COLO668 (cell line): ENCODE measurements around the gene PODN.

Experiments used
- DNase-seq: peaks from one replicate; lab custom pipeline; 2025; ENCODE audit not compliant: unreplicated experiment; lab: John Stamatoyannopoulos, UW

The PODN gene

DNA sequence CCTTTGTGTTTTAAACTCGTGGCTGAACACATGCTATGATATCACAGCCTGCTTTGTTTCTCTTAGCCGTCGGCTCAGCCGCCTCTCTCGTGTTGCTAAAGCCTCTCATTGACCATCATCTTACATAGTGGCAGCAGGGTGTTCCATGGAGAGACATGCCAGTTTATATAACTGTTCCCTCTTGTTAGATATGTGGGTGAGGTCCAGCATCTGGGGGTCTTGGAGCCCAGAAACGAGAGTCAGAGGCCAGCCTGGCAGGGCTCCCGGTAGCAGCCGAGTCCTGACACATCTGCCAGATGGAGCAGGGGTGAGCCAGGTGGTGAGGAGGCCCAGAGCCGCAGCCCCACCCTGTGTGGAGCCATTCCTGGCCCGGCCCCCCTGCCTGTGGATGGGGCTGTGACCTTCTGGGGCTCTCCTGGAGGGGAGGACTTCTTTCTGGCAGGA, 11.9 kb downstream of the PODN start:
- DNase-seq, result no peak

DNA sequence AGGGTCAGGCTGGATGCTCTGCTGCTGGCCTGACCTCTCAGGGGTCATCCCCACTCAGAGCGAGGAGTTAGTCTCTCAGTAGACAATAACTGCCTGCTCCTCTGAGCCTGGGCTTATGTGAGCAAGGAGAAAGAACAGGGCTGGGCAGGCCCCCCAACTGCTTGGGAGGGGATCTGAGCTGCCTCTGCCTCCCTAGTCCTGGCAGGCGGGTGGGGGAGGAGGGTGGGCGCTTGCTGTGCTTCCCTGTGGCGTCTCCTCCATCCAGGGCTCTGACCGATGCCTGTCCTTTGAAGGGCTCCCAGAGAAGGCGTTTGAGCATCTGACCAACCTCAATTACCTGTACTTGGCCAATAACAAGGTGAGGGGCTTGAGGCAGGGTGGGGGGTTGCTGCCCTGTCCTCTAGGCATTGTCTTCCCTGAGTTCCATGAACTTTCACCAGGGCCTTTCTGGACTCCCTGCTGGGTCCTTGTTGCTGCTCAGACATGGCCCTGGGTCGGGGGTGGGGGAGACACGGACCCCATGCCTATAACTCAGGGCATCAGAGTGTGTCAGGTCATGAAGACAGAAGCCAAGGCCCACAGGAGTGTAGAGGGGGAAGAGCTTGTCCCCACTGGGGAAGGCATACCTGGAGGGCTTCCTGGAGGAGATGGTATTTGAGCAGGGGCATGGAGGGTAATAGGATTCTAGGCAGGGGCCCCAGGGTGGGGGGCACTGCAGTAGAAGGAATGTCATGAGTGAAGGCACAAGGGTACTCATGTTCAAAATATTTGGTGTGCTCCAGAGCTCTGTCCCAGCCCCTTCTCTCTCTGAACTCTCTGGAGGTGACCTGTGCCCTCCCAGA, 12.5 kb downstream of the PODN start:
- DNase-seq, result no peak

DNA sequence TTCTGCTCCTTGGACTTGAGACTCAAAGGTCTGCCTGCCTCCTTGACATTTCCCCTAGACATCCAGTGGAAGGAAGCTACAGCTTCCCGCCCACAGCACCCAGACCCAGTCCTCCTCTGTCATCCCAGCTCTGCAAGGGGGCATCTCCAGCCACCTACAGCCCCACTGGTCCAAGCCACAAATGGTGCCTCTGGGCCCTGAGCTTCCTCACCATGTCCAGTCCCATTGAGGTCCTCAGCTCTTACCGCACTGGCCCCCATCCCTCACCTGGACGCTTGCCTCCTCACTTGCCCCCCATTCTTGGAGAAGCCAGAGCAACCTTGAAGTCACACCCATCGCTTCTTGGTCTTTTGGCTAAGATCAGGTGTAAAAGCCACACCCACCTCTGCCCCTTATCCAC, 13.2 kb downstream of the PODN start:
- no peak for DNase-seq

DNA sequence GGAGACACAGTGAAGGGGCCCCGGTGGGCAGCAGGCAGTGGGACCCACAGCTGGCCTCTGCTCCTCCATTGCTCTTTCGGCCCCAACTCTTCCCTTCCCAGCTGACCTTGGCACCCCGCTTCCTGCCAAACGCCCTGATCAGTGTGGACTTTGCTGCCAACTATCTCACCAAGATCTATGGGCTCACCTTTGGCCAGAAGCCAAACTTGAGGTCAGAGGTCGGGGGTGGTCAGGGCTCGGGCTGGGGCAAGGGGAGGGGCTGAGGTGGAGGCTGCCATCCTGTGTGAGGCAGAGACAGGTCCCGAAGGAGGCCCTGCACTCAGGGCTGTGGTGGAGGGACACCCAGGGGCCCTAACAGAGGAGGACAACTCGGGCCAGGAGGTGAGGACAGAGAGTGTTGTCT, 13.7 kb downstream of the PODN start:
- DNase-seq, result no peak

DNA sequence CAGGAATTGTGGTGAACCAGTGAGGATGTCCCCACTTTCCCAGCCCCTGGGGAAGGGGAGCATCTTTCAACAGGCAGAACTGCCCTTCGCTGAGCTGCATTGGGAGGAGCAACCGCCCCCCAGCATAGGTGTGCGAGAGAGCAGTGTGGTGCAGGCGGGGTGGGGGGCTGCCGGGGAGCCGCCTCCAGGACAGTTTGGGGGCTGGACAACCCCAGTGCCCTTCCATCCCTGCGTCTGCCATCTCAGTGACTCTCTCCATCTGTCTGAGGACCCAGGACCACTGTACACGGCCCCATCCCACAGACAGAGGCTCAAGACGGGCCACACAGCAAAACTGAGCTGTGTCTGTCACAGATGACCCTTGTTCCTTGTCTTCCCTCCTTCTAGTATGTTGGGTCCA, 14.2 kb downstream of the PODN start:
- no peak for DNase-seq

DNA sequence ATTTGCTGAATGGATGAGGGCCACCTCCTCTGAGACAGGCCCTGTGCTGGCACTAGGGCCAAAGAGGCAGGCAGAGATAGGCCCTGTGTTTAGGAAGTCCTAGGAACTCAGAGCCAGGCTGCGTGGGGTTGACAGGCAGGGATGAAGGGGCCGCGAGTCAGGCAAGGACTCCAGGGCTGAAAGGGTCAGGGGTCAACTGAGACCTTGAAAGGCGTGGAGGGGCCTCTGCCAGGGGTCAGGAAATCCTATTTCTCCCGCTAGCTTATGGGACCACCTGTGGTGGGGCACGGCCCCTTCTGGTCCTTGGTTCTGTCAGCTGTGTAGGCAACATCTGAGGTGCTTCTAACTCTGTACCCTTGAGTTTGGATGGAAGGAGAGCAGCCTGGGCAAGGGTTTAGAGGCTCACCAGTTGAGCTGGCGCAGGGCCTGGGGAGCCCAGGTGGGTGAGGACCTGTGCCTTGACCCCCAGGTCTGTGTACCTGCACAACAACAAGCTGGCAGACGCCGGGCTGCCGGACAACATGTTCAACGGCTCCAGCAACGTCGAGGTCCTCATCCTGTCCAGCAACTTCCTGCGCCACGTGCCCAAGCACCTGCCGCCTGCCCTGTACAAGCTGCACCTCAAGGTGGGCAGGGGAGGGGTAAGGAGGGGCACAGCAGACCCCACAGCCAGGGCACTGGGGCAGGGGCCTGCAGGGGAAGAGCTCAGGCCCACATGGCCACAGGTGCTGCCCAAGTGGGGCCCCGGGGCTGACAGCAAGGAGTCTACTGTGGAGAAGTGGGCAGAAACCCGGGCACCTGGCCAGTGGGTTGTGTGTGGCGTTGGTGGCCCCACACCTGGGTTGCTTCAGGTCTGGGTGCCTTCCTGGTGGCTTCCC, 14.9 kb downstream of the PODN start:
- DNase-seq, result no peak

DNA sequence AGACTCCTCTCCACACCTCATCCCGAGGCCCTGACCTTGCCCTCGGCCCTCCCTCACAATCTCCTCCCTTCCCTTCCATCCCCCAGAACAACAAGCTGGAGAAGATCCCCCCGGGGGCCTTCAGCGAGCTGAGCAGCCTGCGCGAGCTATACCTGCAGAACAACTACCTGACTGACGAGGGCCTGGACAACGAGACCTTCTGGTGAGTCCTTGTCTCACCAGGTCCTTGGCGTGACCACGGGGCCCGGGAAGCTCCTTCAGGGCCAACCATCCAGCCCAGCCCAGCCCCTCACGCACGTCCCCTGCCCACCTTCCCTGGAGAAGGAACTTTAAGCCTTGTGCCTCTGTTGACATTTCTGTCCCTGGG, 15.6 kb downstream of the PODN start:
- no peak for DNase-seq

DNA sequence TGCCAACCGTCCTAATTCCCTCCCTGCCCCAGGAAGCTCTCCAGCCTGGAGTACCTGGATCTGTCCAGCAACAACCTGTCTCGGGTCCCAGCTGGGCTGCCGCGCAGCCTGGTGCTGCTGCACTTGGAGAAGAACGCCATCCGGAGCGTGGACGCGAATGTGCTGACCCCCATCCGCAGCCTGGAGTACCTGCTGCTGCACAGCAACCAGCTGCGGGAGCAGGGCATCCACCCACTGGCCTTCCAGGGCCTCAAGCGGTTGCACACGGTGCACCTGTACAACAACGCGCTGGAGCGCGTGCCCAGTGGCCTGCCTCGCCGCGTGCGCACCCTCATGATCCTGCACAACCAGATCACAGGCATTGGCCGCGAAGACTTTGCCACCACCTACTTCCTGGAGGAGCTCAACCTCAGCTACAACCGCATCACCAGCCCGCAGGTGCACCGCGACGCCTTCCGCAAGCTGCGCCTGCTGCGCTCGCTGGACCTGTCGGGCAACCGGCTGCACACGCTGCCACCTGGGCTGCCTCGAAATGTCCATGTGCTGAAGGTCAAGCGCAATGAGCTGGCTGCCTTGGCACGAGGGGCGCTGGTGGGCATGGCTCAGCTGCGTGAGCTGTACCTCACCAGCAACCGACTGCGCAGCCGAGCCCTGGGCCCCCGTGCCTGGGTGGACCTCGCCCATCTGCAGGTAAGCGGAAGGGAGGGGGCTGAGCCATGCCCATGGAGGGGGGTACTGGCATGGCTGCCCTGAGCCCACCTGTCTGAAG, 16.5 kb downstream of the PODN start:
- DNase-seq, result no peak

DNA sequence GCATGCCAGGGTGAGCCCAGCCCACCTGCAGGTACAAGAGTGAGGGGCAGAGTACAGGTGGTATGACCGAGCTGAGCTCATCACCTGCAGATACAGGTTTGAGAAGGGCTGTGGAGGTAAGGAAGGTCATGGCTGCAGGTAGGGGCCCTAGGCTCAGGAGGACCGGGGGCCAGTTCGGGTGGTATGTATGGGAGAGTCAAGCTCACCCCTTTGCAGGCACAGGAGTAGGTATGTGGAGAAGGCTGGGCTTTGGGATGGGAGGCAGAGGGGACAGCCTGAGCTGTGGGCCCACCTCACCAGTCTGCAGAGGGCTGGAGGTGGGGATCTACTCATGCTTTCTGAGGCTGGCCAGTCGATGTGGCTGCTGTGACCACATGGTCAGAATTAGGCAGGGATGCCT, 17.2 kb downstream of the PODN start:
- no peak for DNase-seq

DNA sequence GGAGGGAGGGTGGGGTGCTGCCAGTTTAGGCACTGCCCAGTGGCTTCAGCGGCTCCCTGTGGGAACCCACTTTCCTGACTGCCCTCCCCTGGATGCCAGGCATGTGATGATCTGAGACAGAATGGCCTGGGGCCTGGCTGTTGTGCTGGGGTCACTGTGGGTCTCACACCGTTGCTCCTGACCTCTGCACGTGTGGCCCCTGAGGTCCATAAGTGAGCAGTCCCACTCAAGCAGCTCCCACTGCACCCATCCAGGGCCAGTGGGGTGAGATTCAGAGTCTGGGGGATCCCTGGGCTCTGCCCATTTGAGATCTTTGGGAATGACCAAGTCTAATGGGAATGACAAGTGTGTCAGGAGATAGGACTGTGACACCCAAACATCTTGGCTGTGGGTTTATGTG, 18.0 kb downstream of the PODN start:
- DNase-seq, result no peak

DNA sequence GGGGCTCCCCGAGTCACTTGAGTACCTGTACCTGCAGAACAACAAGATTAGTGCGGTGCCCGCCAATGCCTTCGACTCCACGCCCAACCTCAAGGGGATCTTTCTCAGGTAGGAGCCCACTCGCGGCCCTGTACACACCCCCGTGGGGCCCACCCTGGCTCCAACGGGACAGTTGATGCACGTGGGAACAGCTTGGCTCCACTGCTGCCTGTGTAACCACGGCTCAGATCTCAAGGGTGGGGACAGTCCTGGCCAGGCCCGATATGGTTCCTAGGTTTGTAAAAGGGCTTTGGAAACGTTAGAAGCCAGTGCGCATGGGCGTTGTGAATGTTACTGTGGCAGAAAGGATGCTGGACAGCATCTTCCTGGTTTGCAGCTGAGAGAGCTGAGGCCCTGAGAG, 18.8 kb downstream of the PODN start:
- no peak for DNase-seq

DNA sequence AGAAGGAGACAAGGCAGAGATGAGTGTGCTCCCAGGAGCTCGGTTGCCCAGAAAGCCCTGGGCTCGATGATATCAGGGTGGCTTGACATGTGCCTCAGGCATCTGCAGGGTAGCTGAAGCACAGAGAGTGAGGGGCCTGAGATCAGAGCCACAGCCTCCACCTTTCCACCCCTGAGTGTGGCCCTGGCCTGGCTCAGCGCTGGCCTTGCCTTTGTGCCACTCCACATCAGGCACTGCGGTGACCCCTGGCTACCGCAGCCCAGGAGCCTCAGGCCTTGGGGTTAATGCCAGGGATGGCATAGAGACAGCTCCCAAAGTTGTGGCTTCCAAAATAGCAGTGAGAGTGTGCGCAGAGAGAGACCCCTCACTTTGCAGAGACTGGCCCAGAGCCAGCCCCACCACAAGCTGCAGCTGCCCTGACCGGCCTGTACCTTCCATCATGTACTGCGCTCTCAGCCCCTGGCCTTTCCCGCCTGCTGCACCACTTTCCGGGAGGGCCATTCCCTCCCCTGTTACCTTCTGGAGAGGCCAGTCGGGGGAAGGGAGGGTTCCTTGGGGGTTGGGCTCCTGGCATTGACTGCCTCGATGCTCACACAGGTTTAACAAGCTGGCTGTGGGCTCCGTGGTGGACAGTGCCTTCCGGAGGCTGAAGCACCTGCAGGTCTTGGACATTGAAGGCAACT, 19.5 kb downstream of the PODN start:
- no peak for DNase-seq

DNA sequence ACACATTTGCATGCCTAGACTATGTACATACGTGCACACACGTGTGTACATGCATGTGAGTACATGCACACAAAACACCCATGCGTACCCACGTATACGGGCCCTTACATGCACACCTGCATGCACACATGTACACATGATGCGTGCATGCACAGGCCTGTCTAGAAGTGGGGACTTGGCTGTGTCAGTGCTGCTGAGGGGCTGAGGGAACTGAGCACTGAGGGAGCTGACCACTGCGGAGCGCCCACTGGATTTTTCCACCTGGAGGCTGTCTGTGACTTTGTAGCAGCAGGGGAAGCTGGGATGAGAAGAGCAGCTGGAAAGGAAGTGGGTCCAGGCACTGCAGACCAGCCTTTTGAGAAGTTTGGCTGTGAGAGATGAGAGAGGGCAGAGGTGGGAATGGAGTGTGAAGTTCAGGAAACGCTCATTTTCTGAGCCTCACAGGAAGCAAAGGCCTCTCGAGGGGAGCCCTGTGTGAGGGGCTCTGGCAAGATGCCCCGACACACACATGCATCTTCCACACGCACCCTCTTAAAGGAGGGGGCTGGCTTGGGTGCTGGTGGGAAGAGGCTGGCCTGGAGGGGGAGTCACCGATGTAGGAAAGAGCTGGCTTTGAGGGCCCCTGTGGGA, 20.9 kb downstream of the PODN start:
- DNase-seq, result no peak

DNA sequence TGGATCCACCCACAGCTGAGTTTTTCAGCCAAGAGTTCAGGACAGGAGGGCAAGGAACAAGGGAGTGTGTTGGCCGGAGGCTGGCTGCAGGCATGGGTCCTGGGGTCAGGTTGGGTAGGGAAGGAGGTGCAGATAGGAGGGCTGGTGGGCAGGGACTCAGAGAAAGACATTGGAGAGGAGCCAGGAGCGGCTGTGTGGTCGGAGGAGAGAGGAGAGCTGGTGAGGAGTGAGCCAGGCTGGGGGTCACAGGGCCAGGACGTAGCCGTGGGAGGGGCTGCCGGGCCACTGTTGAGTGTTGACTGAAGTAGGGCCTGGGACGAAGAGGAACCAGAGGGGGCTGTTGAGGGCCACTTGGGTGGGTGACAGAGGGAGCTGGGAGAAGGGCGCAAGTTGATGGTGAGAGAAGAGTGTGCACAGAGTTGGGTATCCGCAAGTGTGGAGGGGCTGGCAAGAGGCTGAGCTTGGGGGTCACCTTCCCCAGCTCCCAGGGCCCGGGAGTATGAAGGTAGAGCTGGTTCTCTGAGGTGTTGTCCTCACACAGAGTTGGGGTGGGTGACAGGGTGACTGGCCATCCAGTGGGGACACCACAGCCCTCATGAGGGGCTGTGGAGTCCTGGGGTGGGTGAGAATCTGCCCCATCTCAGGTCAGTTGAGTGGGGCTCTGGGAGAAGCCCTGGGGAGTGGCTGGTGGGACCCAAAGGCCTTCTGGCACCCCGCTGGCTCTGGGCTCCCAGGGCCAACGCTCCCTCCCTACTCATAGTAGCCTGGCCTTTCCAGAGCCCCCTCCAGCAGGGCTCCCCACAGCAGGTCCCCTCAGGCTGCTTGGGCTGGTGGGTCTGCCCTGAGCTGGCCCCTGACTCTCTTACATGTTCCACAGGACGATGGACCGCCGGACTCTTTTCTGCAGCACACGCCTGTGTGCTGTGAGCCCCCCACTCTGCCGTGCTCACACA, 21.9 kb downstream of the PODN start:
- no peak for DNase-seq

DNA sequence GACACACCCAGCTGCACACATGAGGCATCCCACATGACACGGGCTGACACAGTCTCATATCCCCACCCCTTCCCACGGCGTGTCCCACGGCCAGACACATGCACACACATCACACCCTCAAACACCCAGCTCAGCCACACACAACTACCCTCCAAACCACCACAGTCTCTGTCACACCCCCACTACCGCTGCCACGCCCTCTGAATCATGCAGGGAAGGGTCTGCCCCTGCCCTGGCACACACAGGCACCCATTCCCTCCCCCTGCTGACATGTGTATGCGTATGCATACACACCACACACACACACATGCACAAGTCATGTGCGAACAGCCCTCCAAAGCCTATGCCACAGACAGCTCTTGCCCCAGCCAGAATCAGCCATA, 22.6 kb downstream of the PODN start:
- DNase-seq, result no peak

DNA sequence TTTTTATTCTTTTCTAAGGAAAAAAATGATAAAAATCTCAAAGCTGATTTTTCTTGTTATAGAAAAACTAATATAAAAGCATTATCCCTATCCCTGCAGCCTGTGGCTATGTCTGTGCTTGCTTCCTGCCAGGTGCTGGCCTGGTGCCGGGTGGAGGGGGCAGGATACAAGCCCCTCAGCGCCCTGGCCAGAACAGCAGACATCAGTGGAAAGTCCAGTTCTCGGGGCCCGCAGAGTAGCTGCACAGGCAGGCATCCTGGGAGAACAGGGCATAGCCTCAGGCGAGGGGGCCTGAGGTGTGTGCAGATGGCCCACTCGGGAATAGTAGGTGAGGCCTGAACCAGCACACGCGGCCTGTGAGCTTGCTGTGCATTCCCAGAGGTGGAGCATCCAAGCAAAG, 23.4 kb downstream of the PODN start:
- no peak for DNase-seq

DNA sequence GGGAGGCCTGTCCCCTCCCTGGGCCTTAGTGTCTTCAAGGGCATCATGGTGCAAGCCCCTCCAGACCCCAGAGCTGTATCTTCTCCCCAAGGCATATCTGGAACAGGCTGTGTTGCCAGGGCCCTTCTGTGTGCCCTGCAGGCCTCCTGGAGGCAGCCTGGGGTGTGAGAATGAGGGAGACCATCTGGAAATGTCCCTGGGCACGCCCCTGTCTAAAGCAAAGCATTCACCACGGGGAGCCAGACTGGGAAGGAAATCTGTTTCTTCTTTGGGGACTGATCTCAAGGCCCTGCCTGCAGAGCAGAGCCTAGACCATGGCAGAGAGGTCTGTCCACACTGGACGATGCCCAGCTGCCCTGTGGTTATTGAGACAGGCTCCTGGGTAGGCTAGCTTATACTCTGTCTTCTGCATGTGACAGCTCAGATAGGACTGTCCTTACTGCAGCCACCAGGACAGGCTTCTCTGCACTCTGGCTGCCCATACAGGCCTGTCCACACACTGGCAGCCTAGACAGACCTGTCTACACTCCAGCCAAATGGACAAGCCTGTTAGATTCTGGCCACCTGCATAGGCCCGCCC, 24.6 kb downstream of the PODN start:
- no peak for DNase-seq

DNA sequence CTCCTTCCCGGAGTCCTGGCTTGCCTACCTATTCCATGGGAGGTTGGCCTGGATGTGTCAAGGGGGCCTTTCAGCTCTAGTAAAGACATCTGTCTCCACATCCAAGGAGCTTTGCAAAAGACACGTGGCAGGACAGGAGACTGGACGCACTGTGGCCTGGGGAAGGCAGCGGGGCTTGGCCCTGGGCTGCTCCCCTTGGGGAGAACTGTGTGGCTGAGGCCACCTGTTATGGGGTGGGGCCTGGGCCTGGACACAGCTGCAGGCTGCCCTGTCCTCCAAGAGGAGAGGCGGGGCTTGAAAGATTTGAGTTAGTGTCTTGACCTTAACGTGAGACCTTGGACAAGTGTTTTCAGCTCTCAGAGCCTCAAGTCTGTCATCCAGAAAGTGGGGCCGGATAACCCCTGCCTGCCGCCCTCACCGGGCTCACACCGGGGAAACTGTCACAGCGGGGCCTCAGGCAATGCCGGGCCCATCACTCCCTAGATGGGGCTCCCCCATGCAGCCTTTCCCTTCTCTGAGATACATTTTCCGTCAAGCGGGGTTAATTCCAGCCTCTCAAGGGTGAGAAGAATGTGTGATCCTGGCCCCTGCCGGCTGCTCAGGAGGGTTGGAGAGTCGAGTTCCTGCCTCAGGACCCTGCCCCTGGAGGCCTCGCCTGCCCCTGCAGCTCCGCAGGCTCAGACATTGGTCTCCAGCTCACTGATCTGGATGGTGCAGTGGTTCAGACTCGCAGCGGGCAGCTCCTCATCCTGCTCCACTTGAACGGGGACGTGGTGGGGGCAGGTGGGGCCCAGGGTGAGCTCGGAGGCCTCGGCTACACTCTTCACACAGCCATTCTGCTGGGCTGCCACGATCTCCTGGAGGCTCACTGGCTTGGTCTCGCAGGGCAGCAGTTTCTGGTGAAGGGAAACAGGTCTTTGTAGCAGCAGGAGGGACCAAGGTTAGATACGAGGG, 25.6 kb downstream of the PODN start:
- DNase-seq, result no peak
